ENCODE data around the gene TMEM209.
"Not testable (repeated sequence)": the region's sequence is repeated elsewhere in the genome, so short reads cannot be mapped to it uniquely, and the experiment has no call there.

The TMEM209 gene

GRCh38 chr7:130205084-130205947, at the start of gene TMEM209:
Gene TMEM209, minus strand, starts transcription at chr7:130205406. Its CDS starts 31 bp downstream, at chr7:130205375.
- peak; percentile 73 for DNase-seq (ENCODE audit: low read depth)

GRCh38 chr7:130254555-130254954, 49.3 kb upstream of the TMEM209 start:
- no peak for DNase-seq (ENCODE audit: low read depth)

- DNase-seq (ENCODE audit: low read depth): not testable (repeated sequence)
Observed at GRCh38 chr7:130249626-130250025, 44.4 kb upstream of the TMEM209 start.

- DNase-seq (ENCODE audit: low read depth): not testable (repeated sequence)
Observed at GRCh38 chr7:130248842-130249241, 43.6 kb upstream of the TMEM209 start.

GRCh38 chr7:130246491-130246890, 41.3 kb upstream of the TMEM209 start:
- DNase-seq (ENCODE audit: low read depth): not testable (repeated sequence)

- DNase-seq (ENCODE audit: low read depth): not testable (repeated sequence)
Observed at GRCh38 chr7:130243486-130243885, 38.3 kb upstream of the TMEM209 start.

- peak; percentile 30 for DNase-seq (ENCODE audit: low read depth)
Observed at GRCh38 chr7:130242198-130243014, 37.2 kb upstream of the TMEM209 start.

GRCh38 chr7:130240240-130240639, 35.0 kb upstream of the TMEM209 start:
- no peak for DNase-seq (ENCODE audit: low read depth)

GRCh38 chr7:130236361-130236760, 31.2 kb upstream of the TMEM209 start:
- DNase-seq (ENCODE audit: low read depth): not testable (repeated sequence)

GRCh38 chr7:130234078-130234477, 28.9 kb upstream of the TMEM209 start:
- no peak for DNase-seq (ENCODE audit: low read depth)

GRCh38 chr7:130232209-130232608, 27.0 kb upstream of the TMEM209 start:
- DNase-seq (ENCODE audit: low read depth): no peak

- no peak for DNase-seq (ENCODE audit: low read depth)
Observed at GRCh38 chr7:130231792-130232191, 26.6 kb upstream of the TMEM209 start.

- not testable (repeated sequence) for DNase-seq (ENCODE audit: low read depth)
Observed at GRCh38 chr7:130229981-130230380, 24.8 kb upstream of the TMEM209 start.

GRCh38 chr7:130228840-130229502, 23.8 kb upstream of the TMEM209 start:
- DNase-seq (ENCODE audit: low read depth): no peak

- no peak for DNase-seq (ENCODE audit: low read depth)
Observed at GRCh38 chr7:130227883-130228575, 22.8 kb upstream of the TMEM209 start.

GRCh38 chr7:130226333-130226732, 21.1 kb upstream of the TMEM209 start:
- DNase-seq (ENCODE audit: low read depth): no peak

GRCh38 chr7:130224923-130225322, 19.7 kb upstream of the TMEM209 start:
- DNase-seq (ENCODE audit: low read depth): peak; percentile 44

- no peak for DNase-seq (ENCODE audit: low read depth)
Observed at GRCh38 chr7:130224210-130224609, 19.0 kb upstream of the TMEM209 start.

GRCh38 chr7:130223646-130224045, 18.4 kb upstream of the TMEM209 start:
- no peak for DNase-seq (ENCODE audit: low read depth)

GRCh38 chr7:130221746-130222145, 16.5 kb upstream of the TMEM209 start:
- DNase-seq (ENCODE audit: low read depth): no peak

GRCh38 chr7:130219871-130220270, 14.7 kb upstream of the TMEM209 start:
- no peak for DNase-seq (ENCODE audit: low read depth)
